Rectal smooth muscle tissue (tissue), 1 donor: Measurements from ENCODE around the gene KCP.

Source experiments
- H3K27ac ChIP-seq: one replicate; pipeline ENCODE4 v1.7.0; 2013; ENCODE audit warnings: low read depth, low read length, inconsistent platforms
- H3K27me3 ChIP-seq: one replicate; pipeline ENCODE4 v1.7.0; 2013; ENCODE audit warnings: low read length; ENCODE audit not compliant: control insufficient read depth, insufficient read depth
- H3K36me3 ChIP-seq: one replicate; pipeline ENCODE4 v1.7.0; 2013; ENCODE audit warnings: low read length; ENCODE audit not compliant: control insufficient read depth, insufficient read depth
- H3K4me1 ChIP-seq: one replicate; pipeline ENCODE4 v1.7.0; 2013; ENCODE audit warnings: low read length; ENCODE audit not compliant: control insufficient read depth, insufficient read depth
- H3K4me3 ChIP-seq: one replicate; pipeline ENCODE4 v1.7.0; 2013; ENCODE audit warnings: low read length
- H3K9ac ChIP-seq: one replicate; pipeline ENCODE4 v1.7.0; 2013; ENCODE audit warnings: low read length

KCP gene

GRCh38 chr7:128904381-128905197 is 5.9 kb downstream of the KCP start:
- Histone ChIP-seq H3K4me3 (no peak overlapping the region), H3K27me3 (peaks cover 12% of the 10 kb centered on the region), H3K36me3 (no peaks in the 10 kb centered on the region), H3K27ac (no peak overlapping the region), H3K4me1 (peaks cover 4% of the 10 kb centered on the region), H3K9ac (no peak overlapping the region)

DNA sequence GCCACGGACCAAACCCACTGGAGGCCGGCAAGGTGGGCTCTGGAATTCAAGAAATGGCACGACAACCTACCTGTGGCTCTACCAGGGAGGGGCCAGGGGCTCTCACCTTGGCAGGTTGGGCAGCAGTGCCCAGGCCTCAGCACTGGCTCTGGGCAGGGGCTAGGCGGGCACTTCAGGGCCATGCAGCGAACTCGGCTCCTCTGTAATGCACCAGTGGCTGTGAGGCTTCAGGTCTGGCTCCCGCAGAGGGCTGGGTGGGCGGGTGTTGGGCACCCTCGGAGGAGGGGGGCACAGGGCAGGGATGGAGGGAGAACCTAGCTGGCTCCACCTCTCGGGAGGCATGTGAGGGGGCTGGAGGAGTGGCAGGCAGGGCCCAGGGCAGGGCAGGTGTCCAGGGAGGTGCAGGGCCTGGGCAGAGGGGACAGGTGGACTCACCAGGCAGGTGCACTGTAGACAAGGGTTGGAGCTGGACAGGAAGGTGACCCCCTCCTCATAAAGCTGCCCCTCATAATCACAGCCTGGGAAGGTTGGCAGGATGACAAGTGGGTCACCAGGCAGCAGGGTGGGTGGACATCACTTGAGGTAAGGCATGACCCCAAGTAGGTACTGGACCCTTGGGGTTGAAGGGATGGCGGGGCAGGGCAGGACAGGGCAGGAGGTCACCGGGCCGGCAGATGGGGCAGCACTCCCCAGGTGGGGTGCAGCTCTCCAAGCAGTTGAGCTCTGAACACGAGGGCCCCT is 6.7 kb downstream of the KCP start:
- Histone ChIP-seq H3K4me3 (no peak overlapping the region), H3K9ac (no peak overlapping the region), H3K27me3 (peaks cover 7% of the 10 kb centered on the region), H3K27ac (no peak overlapping the region), H3K4me1 (no peaks in the 10 kb centered on the region), H3K36me3 (no peaks in the 10 kb centered on the region)

DNA sequence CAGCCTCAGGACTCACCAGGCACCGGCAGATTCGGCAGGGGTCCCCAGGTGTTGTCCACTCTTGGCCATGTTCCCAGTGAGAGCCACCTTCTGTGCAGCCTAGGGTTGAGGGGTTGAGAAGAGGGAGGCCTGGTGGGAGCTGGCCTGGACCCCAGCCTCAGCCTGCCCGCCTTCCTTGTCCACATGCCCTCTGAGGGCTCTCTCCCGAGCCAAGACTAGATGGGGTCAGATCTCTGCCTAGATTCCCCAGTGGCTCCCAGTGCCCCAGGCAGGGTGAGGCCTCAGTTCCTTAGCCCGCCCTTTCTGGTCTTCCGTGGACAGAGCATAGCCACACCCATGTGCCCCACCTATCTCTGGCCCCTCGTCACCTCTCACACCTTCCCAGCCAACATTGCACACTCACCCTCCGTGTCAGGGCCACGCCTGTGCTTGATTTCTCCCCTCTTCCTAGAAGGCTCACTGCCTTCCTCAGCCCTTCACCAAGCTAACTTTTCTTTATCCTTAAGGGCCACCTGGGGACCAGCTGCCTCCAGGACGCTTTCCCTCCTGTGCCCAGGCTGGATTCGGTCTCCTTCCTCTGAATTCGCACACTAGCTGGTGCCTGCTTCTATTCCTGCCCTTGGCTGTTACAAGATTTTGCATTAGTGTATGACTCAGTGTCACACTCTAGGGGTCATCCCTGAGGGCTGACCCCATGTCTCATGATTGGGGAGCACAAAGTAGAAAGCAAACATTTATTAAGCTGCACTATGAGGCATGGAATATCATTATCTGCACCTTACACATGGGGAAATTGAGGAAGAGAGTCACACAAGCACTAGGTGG is 7.5 kb downstream of the KCP start:
- no peak overlapping the region for H3K4me3 ChIP-seq
- H3K36me3 ChIP-seq = no peaks in the 10 kb centered on the region
- H3K4me1 ChIP-seq = no peaks in the 10 kb centered on the region
- no peak overlapping the region for H3K27ac ChIP-seq
- H3K27me3 ChIP-seq = peaks cover 3% of the 10 kb centered on the region
- H3K9ac ChIP-seq = no peak overlapping the region

DNA sequence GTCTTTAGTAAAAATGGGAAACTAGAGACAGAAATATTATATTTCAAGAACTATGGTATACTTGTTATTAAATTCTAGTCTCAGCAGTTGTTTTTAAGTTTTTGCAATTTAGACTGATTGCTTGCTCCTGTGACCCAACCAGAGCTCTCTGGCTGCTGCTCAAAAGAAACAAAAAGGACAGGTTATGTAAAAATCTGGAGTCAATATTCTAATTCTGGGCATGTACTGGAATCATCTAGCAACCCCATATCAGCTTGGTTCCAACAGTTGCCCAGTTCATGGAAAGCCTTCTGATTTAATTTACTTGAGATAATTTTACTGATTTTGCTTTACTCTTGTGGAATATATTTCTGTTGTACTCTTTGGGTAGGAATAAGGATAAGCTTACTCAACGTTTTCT is 10.3 kb downstream of the KCP start:
- Histone ChIP-seq H3K9ac (no peak overlapping the region), H3K27ac (no peak overlapping the region), H3K4me1 (no peaks in the 10 kb centered on the region), H3K36me3 (no peaks in the 10 kb centered on the region), H3K4me3 (no peak overlapping the region), H3K27me3 (peaks cover 3% of the 10 kb centered on the region)

GRCh38 chr7:128899392-128899791 is 11.1 kb downstream of the KCP start:
- Histone ChIP-seq H3K36me3 (no peaks in the 10 kb centered on the region), H3K27ac (no peak overlapping the region), H3K4me1 (no peaks in the 10 kb centered on the region), H3K27me3 (peaks cover 3% of the 10 kb centered on the region), H3K9ac (no peak overlapping the region), H3K4me3 (no peak overlapping the region)

GRCh38 chr7:128895320-128895719 is 15.2 kb downstream of the KCP start:
- H3K36me3 ChIP-seq = no peaks in the 10 kb centered on the region
- H3K27ac ChIP-seq = no peak overlapping the region
- H3K4me1 ChIP-seq = no peaks in the 10 kb centered on the region
- H3K9ac ChIP-seq = no peak overlapping the region
- no peak overlapping the region for H3K4me3 ChIP-seq
- peaks cover 9% of the 10 kb centered on the region for H3K27me3 ChIP-seq

- Histone ChIP-seq H3K36me3 (no peaks in the 10 kb centered on the region), H3K27me3 (peaks cover 12% of the 10 kb centered on the region), H3K9ac (no peak overlapping the region), H3K27ac (no peak overlapping the region), H3K4me1 (no peaks in the 10 kb centered on the region), H3K4me3 (no peak overlapping the region)
These were observed 16.4 kb downstream of the KCP start for GRCh38 chr7:128894101-128894440.

GRCh38 chr7:128893251-128894100 is 17.0 kb downstream of the KCP start:
- H3K4me1 ChIP-seq = no peaks in the 10 kb centered on the region
- no peaks in the 10 kb centered on the region for H3K36me3 ChIP-seq
- peaks cover 14% of the 10 kb centered on the region for H3K27me3 ChIP-seq
- H3K27ac ChIP-seq = no peak overlapping the region
- no peak overlapping the region for H3K9ac ChIP-seq
- no peak overlapping the region for H3K4me3 ChIP-seq

DNA sequence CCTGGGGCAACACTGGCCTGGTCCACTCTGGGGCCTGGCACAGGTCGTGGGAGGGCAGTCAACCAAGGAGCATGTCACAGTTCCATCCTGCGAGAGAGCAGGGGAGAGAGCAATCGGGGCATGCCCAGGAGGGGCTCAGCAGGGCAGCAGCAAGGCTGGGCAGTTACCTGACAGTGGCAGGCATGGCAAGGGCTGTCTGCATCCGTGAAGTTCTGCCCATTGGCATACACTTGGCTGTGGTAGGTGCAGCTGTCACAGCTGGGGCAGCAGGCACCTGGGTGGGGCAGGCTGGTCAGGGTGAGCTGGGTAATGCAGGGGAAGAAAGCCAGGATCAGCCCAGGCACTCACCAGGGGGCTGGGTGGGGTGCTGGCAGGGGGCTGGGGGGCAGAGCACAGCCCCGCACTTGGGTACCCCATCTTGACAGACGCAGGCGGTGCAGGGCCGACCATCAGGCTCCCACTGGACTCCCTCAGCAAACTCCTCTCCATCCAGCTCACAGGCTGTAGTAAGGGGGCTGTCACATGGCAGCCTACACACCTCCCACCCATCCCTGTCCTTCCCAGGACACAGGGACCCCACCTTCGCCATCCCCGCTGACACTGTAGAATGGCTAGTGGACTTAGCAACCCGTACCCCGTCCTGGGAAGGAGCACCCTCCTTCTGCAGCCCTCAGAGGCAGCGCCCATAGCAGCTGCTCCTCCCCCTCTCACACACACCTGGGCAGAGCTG is 17.8 kb downstream of the KCP start:
- Histone ChIP-seq H3K9ac (no peak overlapping the region), H3K27ac (no peak overlapping the region), H3K4me1 (no peaks in the 10 kb centered on the region), H3K4me3 (no peak overlapping the region), H3K36me3 (no peaks in the 10 kb centered on the region), H3K27me3 (peaks cover 16% of the 10 kb centered on the region)

- Histone ChIP-seq H3K4me3 (no peak overlapping the region), H3K27ac (no peak overlapping the region), H3K9ac (no peak overlapping the region), H3K36me3 (no peaks in the 10 kb centered on the region), H3K27me3 (peaks cover 16% of the 10 kb centered on the region), H3K4me1 (no peaks in the 10 kb centered on the region)
These were observed 18.6 kb downstream of the KCP start for GRCh38 chr7:128891942-128892269.

DNA sequence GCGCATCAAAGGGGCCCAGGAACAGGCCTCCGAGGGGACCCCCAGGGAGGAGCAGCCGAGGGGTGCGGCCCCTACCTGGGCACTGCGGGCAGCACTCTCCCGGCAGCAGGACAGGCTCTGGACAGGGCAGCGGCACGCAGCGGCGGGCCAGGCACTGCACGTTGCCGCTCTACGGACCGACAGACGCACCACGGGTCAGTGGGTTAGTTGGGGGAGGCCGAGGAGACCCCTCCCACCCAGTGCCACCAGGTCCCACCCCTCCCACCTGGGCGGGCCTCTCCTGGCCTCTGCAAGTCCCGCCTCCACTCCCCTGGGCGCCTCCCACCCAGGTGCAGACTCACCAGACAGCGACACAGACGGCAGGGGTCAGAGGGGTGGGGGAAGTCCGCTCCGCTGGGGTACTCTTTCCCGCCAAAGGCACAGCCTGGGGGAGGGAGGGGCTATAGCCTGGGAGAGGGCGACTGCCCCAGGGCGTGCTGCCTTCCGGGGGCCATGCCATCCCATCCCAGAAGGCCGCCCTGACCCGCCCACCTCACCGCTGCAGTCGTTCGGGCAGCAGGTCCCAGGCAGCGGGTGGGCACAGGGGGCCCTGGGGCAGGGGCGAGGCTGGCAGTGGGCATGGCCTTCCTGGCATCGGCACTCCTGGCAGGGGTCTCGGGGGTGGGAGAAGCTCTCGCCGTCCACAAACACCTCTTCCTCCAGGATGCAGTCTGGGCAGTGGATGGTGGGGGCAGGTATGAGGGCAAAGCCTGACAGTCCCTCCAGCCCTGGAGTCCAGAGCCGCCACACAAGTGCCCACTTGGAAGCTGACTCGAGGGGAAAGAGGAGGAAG is 19.2 kb downstream of the KCP start:
- Histone ChIP-seq H3K4me3 (no peak overlapping the region), H3K9ac (no peak overlapping the region), H3K27ac (no peak overlapping the region), H3K4me1 (no peaks in the 10 kb centered on the region), H3K27me3 (peaks cover 16% of the 10 kb centered on the region), H3K36me3 (no peaks in the 10 kb centered on the region)
